ENCODE data around the gene DSC1. TPM values are rescaled to one million over a fixed set of nuclear protein-coding genes. Genes with fewer than 3 reads are reported as not detected.

The DSC1 gene
- total and polyA plus RNA-seq, 8 donors, result 0.03 TPM; not detected in 7

- DNase-seq, result no peak
- TF ChIP-seq EP300 (IDR thresholded peaks at IDR 0.05) (no peak), CTCF (IDR thresholded peaks at IDR 0.05) (no peak), POLR2AphosphoS5 (IDR thresholded peaks at IDR 0.05) (no peak), POLR2A (IDR thresholded peaks at IDR 0.05) (no peak)
- H3K4me1 ChIP-seq, result peaks cover 0 to 10% (median 0%) of the 10 kb centered on the region in 4 donors
- no peak overlapping the region for H3K27ac ChIP-seq
- WGBS, 5 donors, result 44 to 60% (median 50%) methylated on average over 3 of the region's 3 CpGs
- intact Hi-C loops (cut with DNase I; ENCODE audit: low total_unique reads), result no loop called here
- no peaks in the 10 kb centered on the region for H3K27me3 ChIP-seq
- H3K36me3 ChIP-seq, result no peaks in the 10 kb centered on the region
- no peaks in the 10 kb centered on the region for H3K9me3 ChIP-seq
- no peak overlapping the region for H3K4me3 ChIP-seq
Observed at GRCh38 chr18:31195063-31195462, 32.4 kb upstream of the DSC1 start.

- intact Hi-C loops (cut with DNase I; ENCODE audit: low total_unique reads), result no loop called here
- no peak for DNase-seq
- no peaks in the 10 kb centered on the region for H3K36me3 ChIP-seq
- no peaks in the 10 kb centered on the region for H3K27me3 ChIP-seq
- no peak overlapping the region for H3K27ac ChIP-seq
- H3K4me3 ChIP-seq, result no peak overlapping the region
- no peak for TF ChIP-seq CTCF (IDR thresholded peaks at IDR 0.05)
- TF ChIP-seq POLR2AphosphoS5 (IDR thresholded peaks at IDR 0.05), result no peak
- no peak for TF ChIP-seq POLR2A (IDR thresholded peaks at IDR 0.05)
- no peak for TF ChIP-seq EP300 (IDR thresholded peaks at IDR 0.05)
- H3K4me1 ChIP-seq, result no peaks in the 10 kb centered on the region
- no peaks in the 10 kb centered on the region for H3K9me3 ChIP-seq
Observed at GRCh38 chr18:31192086-31192776, 29.6 kb upstream of the DSC1 start.

GRCh38 chr18:31190919-31191318 is 28.3 kb upstream of the DSC1 start:
- Histone ChIP-seq H3K36me3 (no peaks in the 10 kb centered on the region), H3K4me1 (no peaks in the 10 kb centered on the region), H3K4me3 (no peak overlapping the region), H3K9me3 (no peaks in the 10 kb centered on the region), H3K27ac (no peak overlapping the region), H3K27me3 (no peaks in the 10 kb centered on the region)
- DNase-seq, result no peak
- TF ChIP-seq EP300 (IDR thresholded peaks at IDR 0.05) (no peak), POLR2A (IDR thresholded peaks at IDR 0.05) (no peak), POLR2AphosphoS5 (IDR thresholded peaks at IDR 0.05) (no peak), CTCF (IDR thresholded peaks at IDR 0.05) (no peak)
- 49 to 60% (median 55%) methylated on average over 2 of the region's 2 CpGs for WGBS, 5 donors
- intact Hi-C loops (cut with DNase I; ENCODE audit: low total_unique reads), result no loop called here

GRCh38 chr18:31189757-31190156 is 27.1 kb upstream of the DSC1 start:
- H3K27ac ChIP-seq, result no peak overlapping the region
- intact Hi-C loops (cut with DNase I; ENCODE audit: low total_unique reads), result no loop called here
- 65 to 74% (median 70%) methylated on average over 2 of the region's 2 CpGs for WGBS, 5 donors
- no peaks in the 10 kb centered on the region for H3K27me3 ChIP-seq
- DNase-seq, result no peak
- H3K9me3 ChIP-seq, result no peaks in the 10 kb centered on the region
- H3K36me3 ChIP-seq, result no peaks in the 10 kb centered on the region
- no peaks in the 10 kb centered on the region for H3K4me1 ChIP-seq
- H3K4me3 ChIP-seq, result no peak overlapping the region
- TF ChIP-seq POLR2AphosphoS5 (IDR thresholded peaks at IDR 0.05), result no peak
- TF ChIP-seq EP300 (IDR thresholded peaks at IDR 0.05), result no peak
- no peak for TF ChIP-seq POLR2A (IDR thresholded peaks at IDR 0.05)

Measured in stomach (tissue), 9 donors.